ENCODE results near the gene NF2. TPM values are rescaled to one million over a fixed set of nuclear protein-coding genes. Genes with fewer than 3 reads are reported as not detected.
A peak's percentile ranks its signal among the peaks of the same experiment; 100 is the strongest.

The NF2 gene
- total and polyA plus RNA-seq, 7 donors, result 12.8 to 59.7 (median 43.2) TPM

GRCh38 chr22:29695129-29695926 lies 91.9 kb downstream of the NF2 start:
- Histone ChIP-seq H3K9me3 (no peaks in the 10 kb centered on the region), H3K36me3 (ENCODE audit: insufficient read depth in 1 of 2, low read depth in 1 of 2) (peaks cover 0 to 16% of the 10 kb centered on the region in 2 donors), H3K27ac (no peak overlapping the region), H3K4me3 (no peak overlapping the region), H3K4me1 (peaks cover 9% of the 10 kb centered on the region), H3K27me3 (ENCODE audit: insufficient read depth in 3 of 3, low read length in 2 of 3) (no peaks in the 10 kb centered on the region)
- ATAC-seq (peak; percentile 72 to 88 (median 86)), DNase-seq (peak; percentile 69 to 84)
- intact Hi-C loops (cut with DNase I), result no loop called here
- no peak for TF ChIP-seq CTCF (IDR thresholded peaks at IDR 0.05)
- 51 to 56% (median 55%) methylated on average over 33 of the region's 33 CpGs for WGBS, 3 donors

DNA sequence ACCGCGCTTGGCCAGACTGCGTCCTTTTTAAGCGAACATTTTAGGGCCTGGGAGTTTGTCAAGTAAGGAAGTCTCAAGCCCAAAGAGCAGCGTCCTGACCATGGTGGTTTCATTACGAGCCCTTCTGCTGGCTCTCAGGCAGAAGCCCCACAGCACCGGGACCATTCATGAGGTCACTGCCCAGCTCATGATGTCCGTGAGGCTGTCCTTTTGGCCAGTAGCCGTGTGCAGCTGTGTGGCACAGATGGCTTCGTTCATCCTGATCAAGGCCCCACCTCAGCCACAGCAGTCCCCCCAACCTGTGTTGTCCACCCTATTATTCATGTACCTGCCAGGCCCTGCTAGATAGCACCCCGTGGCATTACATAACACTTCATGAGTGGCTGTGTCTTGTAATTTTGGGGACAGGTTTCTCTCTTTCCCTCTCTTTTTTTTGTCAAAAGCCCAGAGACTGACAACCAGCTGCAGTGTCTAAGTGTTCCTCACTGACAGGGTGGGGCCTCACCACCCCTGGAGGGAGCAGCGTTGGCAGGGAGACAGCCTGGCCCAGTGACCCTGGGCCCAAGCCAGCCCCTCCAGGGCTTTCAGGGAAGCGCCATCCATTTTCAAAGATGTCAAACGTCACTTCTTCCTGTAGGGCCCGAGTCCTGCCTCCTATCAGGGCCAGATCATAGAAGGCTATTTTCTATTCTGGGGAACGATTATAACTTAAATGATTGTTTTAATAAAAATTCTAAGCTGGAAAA lies 94.6 kb downstream of the NF2 start:
- no peak overlapping the region for H3K27ac ChIP-seq
- intact Hi-C loops (cut with DNase I), result no loop called here
- peaks cover 0 to 2% (median 0%) of the 10 kb centered on the region in 3 donors for H3K27me3 ChIP-seq (ENCODE audit: insufficient read depth in 3 of 3, low read length in 2 of 3)
- no peak for ATAC-seq
- H3K9me3 ChIP-seq, result no peaks in the 10 kb centered on the region
- H3K36me3 ChIP-seq (ENCODE audit: insufficient read depth in 1 of 2, low read depth in 1 of 2), result peaks cover 0 to 15% of the 10 kb centered on the region in 2 donors
- no peak for TF ChIP-seq CTCF (IDR thresholded peaks at IDR 0.05)
- no peak for DNase-seq
- H3K4me3 ChIP-seq, result no peak overlapping the region
- H3K4me1 ChIP-seq, result peaks cover 19% of the 10 kb centered on the region
- WGBS, 3 donors, result 57 to 73% (median 57%) methylated on average over 16 of the region's 16 CpGs

GRCh38 chr22:29700206-29700899 lies 96.9 kb downstream of the NF2 start:
- ATAC-seq (no peak), DNase-seq (no peak)
- H3K9me3 ChIP-seq, result no peaks in the 10 kb centered on the region
- peaks cover 19% of the 10 kb centered on the region for H3K4me1 ChIP-seq
- H3K36me3 ChIP-seq (ENCODE audit: insufficient read depth in 1 of 2, low read depth in 1 of 2), result peaks cover 0 to 3% of the 10 kb centered on the region in 2 donors
- H3K27me3 ChIP-seq (ENCODE audit: insufficient read depth in 3 of 3, low read length in 2 of 3), result peaks cover 0 to 2% (median 0%) of the 10 kb centered on the region in 3 donors
- H3K27ac ChIP-seq, result no peak overlapping the region
- no peak for TF ChIP-seq CTCF (IDR thresholded peaks at IDR 0.05)
- intact Hi-C loops (cut with DNase I), result no loop called here
- 41 to 61% (median 47%) methylated on average over 18 to 19 of the region's 19 CpGs for WGBS, 3 donors
- no peak overlapping the region for H3K4me3 ChIP-seq

- Histone ChIP-seq H3K27me3 (ENCODE audit: insufficient read depth in 3 of 3, low read length in 2 of 3) (peaks cover 0 to 2% (median 0%) of the 10 kb centered on the region in 3 donors), H3K4me1 (peaks cover 16% of the 10 kb centered on the region), H3K36me3 (ENCODE audit: insufficient read depth in 1 of 2, low read depth in 1 of 2) (no peaks in the 10 kb centered on the region), H3K9me3 (no peaks in the 10 kb centered on the region), H3K27ac (no peak overlapping the region), H3K4me3 (no peak overlapping the region)
- intact Hi-C loops (cut with DNase I), result no loop called here
- no peak for ATAC-seq
- TF ChIP-seq CTCF (IDR thresholded peaks at IDR 0.05), result no peak
- no peak for DNase-seq
- WGBS, 3 donors, result 36 to 56% (median 38%) methylated on average over 9 of the region's 9 CpGs
Observed at GRCh38 chr22:29700900-29701154, 97.4 kb downstream of the NF2 start.

Data from psoas muscle (tissue), 8 donors.